HCT116 (cell line): ENCODE measurements around the gene TALDO1.

Source experiments
- POLR2A ChIP-seq: IDR thresholded peaks from 2 replicates; pipeline ENCODE4 v1.7.0; 2011; ENCODE audit warnings: borderline replicate concordance; ENCODE audit not compliant: insufficient read depth, insufficient read length; ENCODE audit errors: extremely low read depth
- TF ChIP-seq, protein P1 (sequence below), 3 experiments: fragments of 200-600 bp in 1 of 3; sonication (generic) in 1 of 3; IDR thresholded peaks in 2 of 3; conservative IDR thresholded peaks in 1 of 3; 2 replicates each; pipeline ENCODE4 v1.5.1; 2012 to 2017; ENCODE audit warnings: low read depth in 2 of 3, low read length in 2 of 3, antibody characterized with exemption in 1 of 3, borderline replicate concordance in 1 of 3, control low read depth in 1 of 3, mild to moderate bottlenecking in 1 of 3, mixed read lengths in 1 of 3, mixed run types in 1 of 3, moderate library complexity in 1 of 3; ENCODE audit not compliant: insufficient read depth in 1 of 3
- TF ChIP-seq, protein P2 (sequence below): IDR thresholded peaks from 2 replicates; pipeline ENCODE4 v1.6.1; 2012

DNA sequence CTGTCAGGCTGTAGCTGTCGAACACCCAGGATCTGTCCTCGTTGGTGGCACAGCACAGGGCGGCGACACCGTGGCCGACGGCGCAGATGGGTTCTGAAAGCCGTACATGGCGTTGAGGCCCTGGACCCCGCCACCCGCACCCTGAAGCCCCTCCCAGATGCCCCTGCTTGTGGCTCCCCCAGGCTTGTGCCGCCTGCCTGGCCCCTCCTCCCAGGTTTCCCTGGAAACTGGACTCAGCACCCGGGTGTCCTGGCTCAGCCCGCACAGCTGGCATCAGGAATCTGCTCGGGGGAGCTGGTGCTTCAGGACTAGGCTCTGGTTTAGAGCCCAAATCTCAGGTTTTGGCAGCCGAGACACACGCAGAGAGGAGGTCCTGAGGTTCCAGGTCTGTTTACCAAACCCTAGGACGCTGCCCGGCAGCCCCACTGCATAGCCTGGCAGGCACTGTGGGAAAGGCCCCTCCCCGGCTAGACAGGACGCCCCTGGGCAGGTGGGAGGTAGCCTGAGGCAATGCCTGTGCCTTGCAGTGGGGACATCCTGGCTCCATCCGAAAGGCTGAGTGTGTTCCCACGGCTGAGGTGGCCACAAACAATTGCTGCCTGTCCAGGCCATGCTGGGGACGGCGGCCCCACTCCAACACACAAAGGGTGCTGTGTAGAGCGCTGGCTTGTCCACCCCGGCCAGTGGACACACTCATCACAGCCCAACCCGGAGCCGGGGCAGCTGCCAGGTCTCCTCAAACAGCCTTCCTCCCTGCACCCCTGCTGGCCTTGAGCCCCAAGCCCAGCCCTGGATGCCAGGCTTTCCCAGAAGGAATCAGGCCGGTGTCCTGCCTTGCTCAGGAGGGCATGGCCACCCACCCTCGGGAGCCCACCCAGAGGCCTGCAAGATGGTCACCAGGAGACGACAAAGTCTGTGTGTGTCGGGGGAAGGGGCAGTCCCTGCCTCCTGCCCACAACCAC is 25.4 kb downstream of the TALDO1 start:
- TF ChIP-seq, protein P1, sequence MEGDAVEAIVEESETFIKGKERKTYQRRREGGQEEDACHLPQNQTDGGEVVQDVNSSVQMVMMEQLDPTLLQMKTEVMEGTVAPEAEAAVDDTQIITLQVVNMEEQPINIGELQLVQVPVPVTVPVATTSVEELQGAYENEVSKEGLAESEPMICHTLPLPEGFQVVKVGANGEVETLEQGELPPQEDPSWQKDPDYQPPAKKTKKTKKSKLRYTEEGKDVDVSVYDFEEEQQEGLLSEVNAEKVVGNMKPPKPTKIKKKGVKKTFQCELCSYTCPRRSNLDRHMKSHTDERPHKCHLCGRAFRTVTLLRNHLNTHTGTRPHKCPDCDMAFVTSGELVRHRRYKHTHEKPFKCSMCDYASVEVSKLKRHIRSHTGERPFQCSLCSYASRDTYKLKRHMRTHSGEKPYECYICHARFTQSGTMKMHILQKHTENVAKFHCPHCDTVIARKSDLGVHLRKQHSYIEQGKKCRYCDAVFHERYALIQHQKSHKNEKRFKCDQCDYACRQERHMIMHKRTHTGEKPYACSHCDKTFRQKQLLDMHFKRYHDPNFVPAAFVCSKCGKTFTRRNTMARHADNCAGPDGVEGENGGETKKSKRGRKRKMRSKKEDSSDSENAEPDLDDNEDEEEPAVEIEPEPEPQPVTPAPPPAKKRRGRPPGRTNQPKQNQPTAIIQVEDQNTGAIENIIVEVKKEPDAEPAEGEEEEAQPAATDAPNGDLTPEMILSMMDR (IDR thresholded peaks at IDR 0.05 in 2 of 3, conservative IDR thresholded peaks at IDR 0.05 in 1 of 3; ENCODE audit: borderline replicate concordance in 1 of 3, insufficient read depth in 1 of 3, low read depth in 2 of 3, low read length in 2 of 3): no peak
- TF ChIP-seq, protein P2, sequence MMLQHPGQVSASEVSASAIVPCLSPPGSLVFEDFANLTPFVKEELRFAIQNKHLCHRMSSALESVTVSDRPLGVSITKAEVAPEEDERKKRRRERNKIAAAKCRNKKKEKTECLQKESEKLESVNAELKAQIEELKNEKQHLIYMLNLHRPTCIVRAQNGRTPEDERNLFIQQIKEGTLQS: no peak
- TF ChIP-seq POLR2A: no peak
